Measurements from ENCODE around the gene RNF213.
"Not testable (repeated sequence)": the region's sequence is repeated elsewhere in the genome, so short reads cannot be mapped to it uniquely, and the experiment has no call there.

Gene RNF213

DNA sequence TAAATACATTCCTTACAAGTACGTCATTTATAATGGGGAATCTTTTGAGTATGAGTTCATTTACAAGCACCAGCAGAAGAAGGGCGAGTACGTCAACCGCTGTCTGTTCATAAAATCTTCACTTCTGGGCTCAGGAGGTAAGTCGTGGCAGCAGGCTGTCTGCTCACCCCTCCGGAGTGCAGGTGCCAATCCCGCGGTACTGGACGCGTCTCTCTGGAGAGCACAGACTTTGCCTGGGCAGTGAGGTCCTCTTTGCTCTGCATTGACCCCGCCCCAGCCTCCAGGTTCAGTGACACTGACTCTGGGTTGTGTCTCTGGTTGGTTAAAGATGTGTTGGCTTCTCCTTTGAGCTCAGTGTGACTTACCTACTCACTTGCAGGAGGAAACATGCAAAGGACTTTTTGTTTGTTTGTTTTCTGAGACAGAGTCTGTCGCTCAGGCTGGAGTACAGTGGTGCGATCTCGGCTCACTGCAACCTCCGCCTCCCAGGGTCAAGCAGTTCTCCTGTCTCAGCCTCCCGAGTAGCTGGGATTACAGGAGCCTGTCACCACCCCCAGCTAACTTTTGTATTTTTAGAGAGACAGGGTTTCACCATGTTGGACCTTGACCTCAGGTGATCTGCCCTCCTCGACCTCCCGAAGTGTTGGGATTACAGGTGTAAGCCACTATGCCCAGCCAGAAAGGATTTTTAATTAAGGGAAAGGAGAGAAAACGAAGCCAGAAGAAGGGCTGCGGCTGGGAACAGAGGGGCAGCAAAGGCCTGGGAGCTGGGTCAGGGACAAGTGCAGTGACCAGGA lies 31.2 kb downstream of the RNF213 start:
- DNase-seq (ENCODE audit: extremely low read depth in 1 of 2, low read depth in 1 of 2), result no peak

DNA sequence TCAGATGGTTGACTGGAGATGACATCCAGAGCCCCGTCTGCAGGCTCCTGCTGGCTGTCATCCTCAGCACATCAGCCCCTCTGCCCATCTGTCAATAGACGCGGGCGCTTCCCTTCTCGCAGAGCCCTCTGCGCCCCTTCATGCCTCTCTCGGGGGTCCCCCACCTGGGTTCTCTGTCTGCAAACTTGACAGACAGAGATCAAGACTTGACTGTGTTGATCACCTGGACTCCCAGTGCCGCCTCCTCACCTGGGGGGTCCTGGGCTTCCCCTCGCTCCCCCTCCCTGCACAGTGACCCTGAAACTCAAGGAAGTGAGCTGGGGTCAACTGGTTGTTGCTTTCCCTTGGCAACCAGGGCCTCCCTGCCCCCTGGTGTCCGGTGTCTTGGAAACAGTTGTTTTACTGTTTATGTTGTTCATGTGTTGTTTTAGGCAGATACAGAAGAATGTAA lies 31.9 kb downstream of the RNF213 start:
- no peak for DNase-seq (ENCODE audit: extremely low read depth in 1 of 2, low read depth in 1 of 2)

DNA sequence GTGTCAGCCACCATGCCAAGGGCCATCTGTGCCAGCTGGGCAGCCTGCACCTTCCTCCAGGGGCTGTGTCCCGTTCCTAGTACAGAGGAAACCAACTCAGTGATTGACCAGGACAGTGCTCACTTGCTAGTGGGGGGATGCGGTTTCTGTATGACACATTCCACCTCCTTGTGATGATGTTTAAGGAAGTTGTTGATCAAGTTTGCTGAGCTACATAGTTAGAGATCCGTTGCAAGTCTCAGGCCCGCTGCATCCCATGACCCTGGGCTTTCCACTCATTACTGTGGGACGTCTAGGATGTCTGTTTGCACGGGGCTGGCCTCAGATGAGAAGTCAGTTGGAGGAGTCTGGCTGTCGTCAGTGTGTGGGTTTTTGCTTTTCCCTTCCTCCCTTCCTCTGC lies 33.6 kb downstream of the RNF213 start:
- no peak for DNase-seq (ENCODE audit: extremely low read depth in 1 of 2, low read depth in 1 of 2)

DNA sequence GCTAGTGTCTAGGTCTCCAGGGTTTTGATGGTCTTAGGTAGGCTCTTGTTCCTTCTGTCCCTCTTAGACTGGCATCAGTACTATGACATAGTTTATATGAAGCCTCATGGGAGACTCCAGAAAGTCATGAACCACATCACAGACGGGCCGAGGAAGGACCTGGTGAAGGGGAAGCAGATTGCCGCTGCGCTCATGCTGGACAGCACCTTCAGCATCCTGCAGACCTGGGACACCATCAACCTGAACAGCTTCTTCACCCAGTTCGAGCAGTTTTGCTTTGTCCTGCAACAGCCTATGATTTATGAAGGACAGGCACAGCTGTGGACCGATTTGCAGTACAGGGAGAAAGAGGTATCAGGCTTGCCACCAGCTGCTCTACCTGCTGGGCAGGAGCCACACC lies 34.0 kb downstream of the RNF213 start:
- no peak for DNase-seq (ENCODE audit: extremely low read depth in 1 of 2, low read depth in 1 of 2)

DNA sequence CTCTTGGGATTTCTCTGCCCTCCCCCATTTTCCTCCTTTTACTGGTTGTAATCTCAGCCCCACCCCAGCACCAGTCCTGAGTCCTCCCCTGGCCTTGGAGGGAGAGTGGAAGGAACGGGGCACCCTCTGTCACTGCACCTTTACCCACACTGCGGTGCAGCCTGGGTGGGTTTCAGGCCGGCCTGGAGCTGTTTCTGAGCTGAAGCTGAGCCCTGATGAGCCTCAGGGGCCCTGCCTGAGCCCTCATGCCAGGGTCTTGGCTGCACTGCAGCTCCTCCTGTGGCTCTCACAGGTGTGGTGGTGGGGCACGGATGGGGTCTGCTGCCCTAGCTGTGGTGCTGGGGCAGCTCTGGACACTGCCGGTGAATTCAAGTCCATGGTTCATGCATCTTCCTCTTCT lies 34.5 kb downstream of the RNF213 start:
- no peak for DNase-seq (ENCODE audit: extremely low read depth in 1 of 2, low read depth in 1 of 2)

DNA sequence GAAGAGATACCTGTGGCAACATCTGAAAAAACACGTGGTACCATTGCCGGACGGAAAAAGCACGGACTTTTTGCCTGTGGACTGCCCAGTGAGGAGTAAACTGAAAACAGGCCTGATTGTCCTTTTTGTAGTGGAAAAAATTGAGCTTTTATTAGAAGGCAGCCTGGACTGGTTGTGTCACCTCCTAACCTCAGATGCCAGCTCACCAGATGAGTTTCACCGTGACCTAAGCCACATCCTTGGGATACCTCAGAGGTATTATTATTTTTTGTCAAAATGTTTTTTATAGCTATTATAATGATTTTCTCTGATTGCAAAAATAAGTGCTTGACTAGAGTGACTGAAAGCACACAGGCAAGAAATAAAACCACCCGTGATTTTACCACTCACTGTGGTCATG lies 34.9 kb downstream of the RNF213 start:
- no peak for DNase-seq (ENCODE audit: extremely low read depth in 1 of 2, low read depth in 1 of 2)

DNA sequence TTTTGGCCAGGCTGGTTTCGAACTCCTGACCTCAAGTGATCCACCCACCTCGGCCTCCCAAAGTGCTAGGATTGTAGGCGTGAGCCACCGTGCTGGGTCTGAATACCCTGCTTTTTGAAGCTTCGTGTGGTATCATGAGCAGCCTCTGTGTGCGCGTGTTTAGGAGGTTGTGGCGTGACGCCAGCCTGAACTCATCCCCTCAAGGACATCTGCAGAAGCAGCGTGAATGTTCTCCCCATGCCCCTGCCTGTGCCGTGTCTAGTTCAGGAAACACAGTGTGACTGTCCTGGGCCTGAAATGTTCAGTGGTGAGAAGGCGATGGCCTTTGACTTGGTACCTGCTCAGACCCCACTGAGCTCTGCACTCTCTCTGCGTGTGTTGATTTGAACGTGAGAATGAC lies 35.6 kb downstream of the RNF213 start:
- no peak for DNase-seq (ENCODE audit: extremely low read depth in 1 of 2, low read depth in 1 of 2)

DNA sequence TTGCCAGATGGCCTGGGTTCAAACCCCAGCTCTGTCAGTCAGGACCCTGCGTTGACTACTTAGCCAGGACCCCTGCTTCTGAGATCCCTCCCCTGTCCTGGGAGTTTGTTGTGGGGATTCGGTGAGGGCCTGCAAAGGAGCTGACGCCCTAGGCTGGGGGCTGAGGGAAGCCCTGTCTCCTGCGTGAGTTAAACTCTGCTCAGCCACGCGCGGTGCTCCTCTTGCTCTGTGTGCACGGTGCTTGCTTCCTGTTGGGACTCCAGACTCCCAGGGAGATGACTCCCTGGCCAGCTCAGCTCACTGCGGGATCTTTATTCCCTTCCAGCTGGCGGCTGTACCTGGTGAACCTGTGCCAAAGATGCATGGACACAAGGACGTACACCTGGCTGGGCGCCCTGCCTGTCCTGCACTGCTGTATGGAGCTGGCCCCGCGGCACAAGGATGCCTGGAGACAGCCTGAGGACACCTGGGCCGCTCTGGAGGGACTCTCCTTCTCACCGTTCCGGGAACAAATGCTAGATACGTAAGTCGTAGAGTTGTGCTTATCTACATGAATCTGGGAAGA lies 37.4 kb downstream of the RNF213 start:
- DNase-seq (ENCODE audit: extremely low read depth in 1 of 2, low read depth in 1 of 2), result no peak

DNA sequence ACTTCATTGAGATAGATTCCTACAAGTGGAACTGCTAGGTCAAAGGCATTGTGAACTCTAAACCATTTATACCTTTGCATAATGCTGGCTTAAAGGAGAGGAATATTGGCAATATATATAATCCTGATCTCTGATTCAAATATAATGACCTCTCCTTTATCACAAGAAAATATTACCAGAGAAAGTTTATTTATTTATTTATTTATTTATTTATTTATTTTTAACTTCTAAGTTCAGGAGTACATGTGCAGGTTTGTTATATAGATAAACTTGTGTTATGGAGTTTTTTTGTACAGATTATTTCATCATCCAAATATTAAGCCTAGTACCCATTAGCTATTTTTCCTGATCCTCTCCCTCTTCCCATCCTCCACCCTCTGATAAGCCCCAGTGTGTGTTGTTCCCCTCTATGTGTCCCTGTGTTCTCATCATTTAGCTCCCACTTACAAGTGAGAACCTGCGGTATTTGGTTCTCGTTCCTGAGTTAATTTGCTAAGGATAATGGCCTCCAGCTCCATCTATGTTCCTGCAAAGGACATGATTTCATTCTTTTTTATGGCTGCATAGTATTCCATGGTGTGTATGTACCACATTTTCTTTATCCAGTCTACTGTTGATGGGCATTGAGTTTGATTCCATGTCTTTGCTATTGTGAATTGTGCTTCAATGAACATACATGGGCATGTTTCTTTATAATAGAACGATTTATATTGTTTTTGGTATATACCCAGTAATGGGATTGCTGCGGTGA lies 38.9 kb downstream of the RNF213 start:
- DNase-seq (ENCODE audit: extremely low read depth in 1 of 2, low read depth in 1 of 2), result not testable (repeated sequence)

DNA sequence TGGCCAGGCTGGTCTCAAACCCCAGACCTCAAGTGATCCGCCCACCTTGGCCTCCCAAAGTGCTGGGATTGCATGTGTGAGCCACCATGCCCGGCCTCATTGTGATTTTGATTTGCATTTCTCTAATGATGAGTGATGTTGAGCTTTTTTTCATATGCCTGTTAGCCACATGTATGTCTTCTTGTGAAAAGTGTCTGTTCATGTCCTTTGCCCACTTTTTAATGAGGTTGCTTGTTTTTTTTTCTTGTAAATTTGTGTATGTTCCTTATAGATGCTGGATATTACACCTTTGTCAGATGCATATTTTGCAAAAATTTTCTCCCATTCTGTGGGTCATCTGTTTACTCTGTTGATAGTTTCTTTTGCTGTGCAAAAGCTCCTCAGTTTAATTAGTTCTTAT lies 40.1 kb downstream of the RNF213 start:
- DNase-seq (ENCODE audit: extremely low read depth in 1 of 2, low read depth in 1 of 2), result not testable (repeated sequence)

DNA sequence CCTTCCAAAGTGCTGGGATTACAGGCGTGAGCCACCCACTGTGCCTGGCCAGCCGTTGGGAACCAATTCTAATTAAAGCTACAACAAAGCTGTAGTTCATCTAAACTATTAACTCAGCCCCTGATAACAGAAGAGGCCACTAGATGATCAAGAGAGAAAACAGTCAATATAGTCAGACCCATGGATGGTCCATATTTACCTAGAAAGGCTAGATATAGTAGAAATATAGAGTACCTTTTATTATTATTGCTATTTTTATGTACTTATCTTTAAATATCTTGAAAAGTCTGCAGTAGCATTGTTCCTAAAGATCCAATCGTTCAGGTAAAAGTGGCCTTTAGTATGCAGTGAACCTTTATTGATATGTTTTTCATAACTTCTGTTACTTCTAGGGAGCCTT lies 43.2 kb downstream of the RNF213 start:
- no peak for DNase-seq (ENCODE audit: extremely low read depth in 1 of 2, low read depth in 1 of 2)

DNA sequence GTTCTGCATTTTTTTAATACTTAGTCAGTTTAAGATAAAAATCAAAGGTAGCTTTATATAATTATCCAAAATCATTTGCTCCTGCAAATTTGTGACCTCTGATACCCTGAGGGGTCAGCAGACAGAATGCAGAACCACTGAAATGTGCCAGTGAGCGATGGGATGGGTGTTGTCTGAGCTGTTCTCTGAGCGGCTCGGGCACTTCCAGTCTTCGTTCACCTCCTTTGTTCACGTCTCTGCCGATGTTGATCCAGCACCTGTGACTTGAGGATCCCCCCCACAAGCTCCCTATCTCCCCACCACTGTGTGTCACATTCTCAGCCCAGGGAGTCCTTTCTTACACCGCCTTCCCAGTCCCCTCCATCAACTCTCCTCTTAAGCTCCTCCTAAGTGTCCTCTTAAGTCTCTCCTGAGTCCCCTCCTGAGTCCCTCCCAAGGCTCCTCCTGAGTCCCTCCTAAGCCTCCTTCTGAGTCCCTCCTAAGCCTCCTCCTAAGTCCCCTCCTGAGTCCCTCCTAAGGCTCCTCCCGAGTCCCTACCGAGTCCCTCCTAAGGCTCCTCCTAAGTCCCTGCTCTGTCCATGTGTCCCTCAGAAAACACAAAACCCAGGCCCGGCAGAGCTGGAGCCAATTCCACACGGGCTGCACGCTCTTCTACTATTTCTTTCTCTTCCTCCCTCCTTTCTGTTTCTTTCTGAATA lies 47.5 kb downstream of the RNF213 start:
- DNase-seq (ENCODE audit: extremely low read depth in 1 of 2, low read depth in 1 of 2), result no peak

DNA sequence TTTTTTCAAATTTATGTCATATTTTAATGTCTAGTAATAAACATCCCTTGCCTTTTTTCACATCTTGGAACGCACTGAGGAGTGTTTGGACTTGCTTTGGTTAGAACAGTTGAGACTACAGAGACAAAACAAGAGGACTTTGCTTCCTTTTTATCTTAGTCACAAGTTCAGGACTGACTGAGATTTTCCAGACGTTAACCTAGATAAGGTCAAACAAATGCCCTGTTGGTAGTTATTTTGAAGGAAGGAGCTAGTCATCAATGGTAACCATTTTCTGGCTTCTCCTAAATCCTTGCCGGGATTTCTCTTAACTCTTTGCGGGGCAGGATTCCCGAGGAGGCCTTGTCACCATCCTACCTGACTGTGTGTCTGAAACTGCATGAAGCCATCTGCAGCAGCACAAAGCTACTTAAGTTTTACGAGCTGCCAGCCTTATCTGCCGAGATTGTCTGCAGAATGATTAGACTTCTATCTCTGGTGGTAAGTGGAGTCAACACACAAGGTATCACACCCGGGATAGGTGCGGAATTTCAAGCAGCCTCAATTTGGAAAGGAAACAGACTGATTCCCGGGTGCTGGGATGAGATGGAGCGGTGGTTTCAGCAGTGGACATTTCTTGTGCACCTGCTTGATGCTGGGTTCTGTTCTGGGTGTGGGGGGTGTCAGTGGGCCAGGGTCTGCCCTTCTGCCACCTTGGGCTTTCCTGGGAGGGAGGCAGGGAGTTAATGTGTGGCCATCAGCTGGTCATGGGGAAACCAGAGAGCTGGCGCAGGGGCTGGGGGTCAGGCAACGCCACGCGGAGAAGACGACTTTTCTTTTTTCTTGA lies 48.3 kb downstream of the RNF213 start:
- no peak for DNase-seq (ENCODE audit: extremely low read depth in 1 of 2, low read depth in 1 of 2)

DNA sequence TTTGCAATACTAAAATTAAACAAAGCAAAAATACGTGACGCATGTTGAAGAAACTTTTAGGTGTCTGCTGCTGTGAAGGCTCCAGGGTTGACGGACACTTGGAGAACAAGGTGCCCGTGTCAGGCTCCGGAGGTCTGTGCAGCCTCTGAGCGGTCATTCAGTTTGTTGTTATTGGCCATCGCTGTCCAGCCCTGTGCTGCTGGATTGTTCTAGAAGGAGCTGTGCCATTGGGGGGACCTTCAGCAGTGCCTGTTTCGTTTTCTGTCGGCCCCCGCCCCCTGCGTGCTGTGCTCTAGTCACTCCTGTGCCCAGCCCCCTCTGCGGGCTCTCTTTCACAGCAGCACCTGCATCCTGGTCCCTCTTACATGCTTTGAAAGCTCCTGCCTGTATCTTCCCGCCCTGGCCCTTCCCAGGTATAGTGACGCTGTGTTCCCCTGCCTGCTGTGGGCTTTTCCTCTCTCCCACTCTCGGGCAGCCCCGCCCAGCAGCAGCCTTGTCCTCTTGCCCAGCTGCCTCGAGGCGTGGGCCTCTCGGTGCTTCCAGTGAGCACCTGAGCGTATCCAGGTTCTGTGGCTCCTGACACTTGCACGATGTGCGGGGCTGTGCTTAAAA lies 50.7 kb downstream of the RNF213 start:
- DNase-seq (ENCODE audit: extremely low read depth in 1 of 2, low read depth in 1 of 2), result no peak

DNA sequence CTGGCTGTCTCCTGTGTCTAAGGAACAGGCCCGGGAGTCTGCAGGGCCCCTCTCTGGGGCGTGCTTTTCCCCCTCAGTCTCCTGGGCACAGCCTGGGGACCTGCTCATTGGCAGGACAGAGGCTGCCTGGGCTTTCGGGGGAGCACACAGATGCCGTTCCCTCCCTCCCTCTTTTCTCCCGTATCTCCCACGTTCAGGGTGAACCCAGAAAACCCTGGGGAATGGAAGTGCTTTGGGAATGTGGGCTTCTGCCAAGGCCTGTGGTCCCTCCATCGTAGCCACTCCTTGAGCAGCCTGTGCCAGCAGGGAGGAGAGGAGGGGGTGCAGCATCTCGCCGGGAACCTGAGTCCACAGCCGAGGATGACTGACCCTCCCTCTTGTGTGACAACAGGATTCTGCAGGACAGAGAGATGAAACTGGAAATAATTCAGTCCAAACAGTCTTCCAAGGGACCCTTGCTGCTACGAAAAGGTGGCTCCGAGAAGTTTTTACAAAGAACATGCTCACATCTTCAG lies 52.0 kb downstream of the RNF213 start:
- no peak for DNase-seq (ENCODE audit: extremely low read depth in 1 of 2, low read depth in 1 of 2)

DNA sequence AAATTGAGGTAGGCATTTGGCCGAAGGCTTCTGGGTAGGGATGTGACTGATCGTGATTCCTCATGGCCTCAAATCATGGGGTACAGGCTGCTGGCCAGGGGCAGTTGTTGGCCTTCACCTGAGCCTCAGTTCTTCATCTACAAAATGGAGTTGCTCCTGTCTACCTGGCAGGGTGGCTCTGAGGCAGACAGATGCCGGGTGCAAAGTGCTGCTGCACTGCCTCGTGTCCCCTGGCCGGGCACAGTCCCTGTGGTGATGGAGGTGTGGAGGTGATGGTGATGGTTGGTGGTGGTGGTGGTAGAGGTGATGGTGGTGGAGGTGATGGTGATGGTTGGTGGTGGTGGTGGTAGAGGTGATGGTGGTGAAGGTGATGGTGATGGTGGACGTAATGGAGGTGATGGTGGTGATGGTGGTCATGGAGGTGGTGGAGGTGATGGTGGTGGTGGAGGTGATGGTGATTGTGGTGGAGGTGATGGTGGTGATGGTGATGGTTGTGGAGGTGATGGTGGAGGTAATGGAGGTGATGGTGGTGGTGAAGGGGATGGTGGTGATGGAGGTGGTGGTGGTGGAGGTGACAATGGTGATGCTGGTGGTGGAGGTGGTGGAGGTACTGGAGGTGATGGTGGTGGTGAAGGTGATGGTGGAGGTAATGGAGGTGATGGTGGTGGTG lies 52.6 kb downstream of the RNF213 start:
- no peak for DNase-seq (ENCODE audit: extremely low read depth in 1 of 2, low read depth in 1 of 2)

DNA sequence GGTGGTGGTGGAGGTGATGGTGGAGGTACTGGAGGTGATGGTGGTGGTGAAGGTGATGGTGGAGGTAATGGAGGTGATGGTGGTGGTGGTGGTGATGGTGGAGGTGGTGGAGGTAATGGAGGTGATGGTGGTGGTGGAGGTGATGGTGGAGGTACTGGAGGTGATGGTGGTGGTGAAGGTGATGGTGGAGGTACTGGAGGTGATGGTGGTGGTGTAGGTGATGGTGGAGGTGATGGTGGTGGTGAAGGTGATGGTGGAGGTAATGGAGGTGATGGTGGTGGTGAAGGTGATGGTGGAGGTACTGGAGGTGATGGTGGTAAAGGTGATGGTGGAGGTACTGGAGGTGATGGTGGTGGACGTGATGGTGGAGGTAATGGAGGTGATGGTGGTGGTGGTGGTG lies 53.3 kb downstream of the RNF213 start:
- not testable (repeated sequence) for DNase-seq (ENCODE audit: extremely low read depth in 1 of 2, low read depth in 1 of 2)

DNA sequence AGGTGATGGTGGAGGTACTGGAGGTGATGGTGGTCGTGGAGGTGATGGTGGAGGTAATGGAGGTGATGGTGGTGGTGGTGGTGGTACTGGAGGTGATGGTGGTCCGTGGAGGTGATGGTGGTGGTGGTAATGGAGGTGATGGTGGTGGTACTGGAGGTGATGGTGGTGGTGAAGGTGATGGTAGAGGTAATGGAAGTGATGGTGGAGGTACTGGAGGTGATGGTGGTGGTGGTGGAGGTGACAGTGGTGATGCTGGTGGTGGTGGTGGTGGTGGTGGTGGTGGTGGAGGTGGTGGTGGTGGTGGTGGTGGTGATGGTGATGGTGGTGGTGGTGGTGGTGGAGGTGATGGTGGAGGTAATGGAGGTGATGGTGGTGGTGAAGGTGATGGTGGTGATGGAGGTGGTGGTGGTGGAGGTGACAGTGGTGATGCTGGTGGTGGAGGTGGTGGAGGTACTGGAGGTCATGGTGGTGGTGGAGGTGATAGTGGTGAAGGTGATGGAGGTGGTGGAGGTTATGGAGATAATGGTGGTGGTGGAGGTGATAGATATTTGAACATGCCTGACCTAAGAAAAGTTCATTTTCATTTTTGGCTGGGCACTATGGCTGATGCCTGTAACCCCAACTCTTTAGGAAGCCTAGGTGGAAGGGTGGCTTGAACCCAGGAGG lies 55.0 kb downstream of the RNF213 start:
- DNase-seq (ENCODE audit: extremely low read depth in 1 of 2, low read depth in 1 of 2), result no peak

DNA sequence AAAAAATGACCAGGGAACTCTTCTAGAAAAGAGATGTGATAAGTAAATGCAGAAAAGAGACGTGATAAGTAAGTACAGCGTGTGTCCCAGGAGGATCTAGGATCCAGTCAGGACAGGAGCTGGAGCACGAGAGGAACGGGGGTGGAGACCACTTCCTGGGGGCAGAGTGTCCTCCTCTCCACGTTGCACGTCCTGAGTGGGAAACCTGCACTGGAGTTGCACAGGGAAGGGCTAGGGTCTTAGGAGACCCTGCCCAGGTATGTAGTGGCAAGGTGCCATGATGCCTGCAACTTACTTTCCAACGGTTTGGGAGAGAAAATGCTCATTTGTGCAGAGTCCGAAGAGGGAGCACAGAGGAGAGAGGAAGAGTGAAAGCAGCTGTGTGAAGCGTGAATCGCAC lies 55.8 kb downstream of the RNF213 start:
- no peak for DNase-seq (ENCODE audit: extremely low read depth in 1 of 2, low read depth in 1 of 2)

All from activated CD8-positive, alpha-beta memory T cell treated with anti-CD3 and anti-CD28 coated beads for 1 hour (primary cell).